Measurements from ENCODE around the gene TMEM120B. TPM values are rescaled to one million over a fixed set of nuclear protein-coding genes. Genes with fewer than 3 reads are reported as not detected.
A peak's percentile ranks its signal among the peaks of the same experiment; 100 is the strongest.

The TMEM120B gene
- total and polyA plus RNA-seq, 9 donors = 10.2 to 28.1 (median 16.3) TPM

DNA sequence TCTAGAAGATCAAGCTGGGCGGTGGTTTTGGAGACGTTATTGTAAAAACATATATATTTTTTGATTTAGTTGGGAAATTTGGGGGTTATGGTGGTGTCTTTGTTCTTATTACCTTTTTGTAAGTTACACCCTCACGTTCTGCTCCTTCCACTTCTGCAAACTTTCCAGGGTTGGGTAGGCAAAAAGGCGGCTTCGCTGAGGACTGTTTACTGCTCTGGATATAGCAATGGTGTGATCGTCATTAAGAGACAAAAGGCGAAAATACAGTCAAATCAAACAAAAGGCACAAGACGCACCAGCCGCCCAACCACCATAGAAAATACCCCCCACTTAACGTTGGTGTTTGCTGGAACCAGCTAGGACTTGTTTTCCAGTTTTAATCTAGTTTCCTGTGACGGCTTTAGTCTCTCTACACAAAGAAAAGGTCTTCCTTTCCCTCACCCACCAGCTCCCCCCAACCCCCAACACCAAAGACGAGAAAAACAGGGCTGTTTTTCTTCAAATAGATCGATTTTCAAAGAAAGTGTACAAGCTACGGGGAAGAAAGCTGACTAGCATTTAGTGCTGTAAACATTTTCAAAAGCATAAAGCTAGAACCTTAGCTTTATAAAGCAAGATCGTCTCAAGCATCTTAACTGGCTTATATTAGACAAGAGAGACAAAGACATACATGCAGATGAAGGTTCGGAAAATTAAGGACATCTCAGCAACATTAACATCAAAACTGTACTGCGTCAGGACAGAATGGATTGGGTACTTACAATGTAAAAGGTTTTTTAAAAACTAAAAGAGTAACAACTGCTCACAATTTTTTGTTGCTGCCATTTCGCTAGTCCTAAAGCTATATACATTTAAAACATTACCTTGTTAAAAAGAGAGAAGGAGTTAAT lies 89.3 kb downstream of the TMEM120B start:
- H3K27me3 ChIP-seq (ENCODE audit: control insufficient read depth, insufficient read depth, low read length) = no peaks in the 10 kb centered on the region
- 2% methylated on average over 5 of the region's 18 CpGs for WGBS (ENCODE audit: insufficient coverage)
- no peaks in the 10 kb centered on the region for H3K9me3 ChIP-seq (replicated peaks; ENCODE audit: control insufficient read depth, low read depth, low read length)
- peaks cover 20% of the 10 kb centered on the region for H3K36me3 ChIP-seq (ENCODE audit: control insufficient read depth, insufficient read depth, low read length)
- peaks cover 54% of the 10 kb centered on the region for H3K4me1 ChIP-seq (ENCODE audit: control insufficient read depth, insufficient read depth, low read length)
- H3K4me3 ChIP-seq (ENCODE audit: low read length) = peak overlapping the region; percentile 79
- H3K27ac ChIP-seq (ENCODE audit: low read length) = peak overlapping the region; percentile 100
- DNase-seq = peak; percentile 44

DNA sequence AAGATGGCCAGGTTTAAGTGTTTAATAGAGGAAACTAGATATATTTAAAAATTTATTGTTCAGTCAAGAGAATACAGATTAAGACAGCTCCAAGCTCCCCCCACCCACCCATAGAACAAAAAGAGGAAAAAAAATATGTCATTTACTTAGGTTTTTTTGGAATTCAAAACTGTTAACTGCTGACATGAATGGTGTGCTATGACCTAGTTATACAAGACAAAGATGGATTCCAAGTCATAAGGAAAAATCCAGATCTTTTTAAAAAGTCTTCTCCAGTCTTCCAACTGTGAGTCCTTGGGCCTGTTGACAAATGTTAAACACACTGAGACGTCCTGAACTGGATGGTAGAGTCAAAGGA lies 89.9 kb downstream of the TMEM120B start:
- WGBS (ENCODE audit: insufficient coverage) = no CpG with 5 or more reads among the region's 1 CpG
- Histone ChIP-seq H3K27me3 (ENCODE audit: control insufficient read depth, insufficient read depth, low read length) (no peaks in the 10 kb centered on the region), H3K4me3 (ENCODE audit: low read length) (peak overlapping the region; percentile 79), H3K4me1 (ENCODE audit: control insufficient read depth, insufficient read depth, low read length) (peaks cover 52% of the 10 kb centered on the region), H3K27ac (ENCODE audit: low read length) (peak overlapping the region; percentile 100), H3K9me3 (replicated peaks; ENCODE audit: control insufficient read depth, low read depth, low read length) (no peaks in the 10 kb centered on the region), H3K36me3 (ENCODE audit: control insufficient read depth, insufficient read depth, low read length) (peaks cover 24% of the 10 kb centered on the region)
- no peak for DNase-seq

DNA sequence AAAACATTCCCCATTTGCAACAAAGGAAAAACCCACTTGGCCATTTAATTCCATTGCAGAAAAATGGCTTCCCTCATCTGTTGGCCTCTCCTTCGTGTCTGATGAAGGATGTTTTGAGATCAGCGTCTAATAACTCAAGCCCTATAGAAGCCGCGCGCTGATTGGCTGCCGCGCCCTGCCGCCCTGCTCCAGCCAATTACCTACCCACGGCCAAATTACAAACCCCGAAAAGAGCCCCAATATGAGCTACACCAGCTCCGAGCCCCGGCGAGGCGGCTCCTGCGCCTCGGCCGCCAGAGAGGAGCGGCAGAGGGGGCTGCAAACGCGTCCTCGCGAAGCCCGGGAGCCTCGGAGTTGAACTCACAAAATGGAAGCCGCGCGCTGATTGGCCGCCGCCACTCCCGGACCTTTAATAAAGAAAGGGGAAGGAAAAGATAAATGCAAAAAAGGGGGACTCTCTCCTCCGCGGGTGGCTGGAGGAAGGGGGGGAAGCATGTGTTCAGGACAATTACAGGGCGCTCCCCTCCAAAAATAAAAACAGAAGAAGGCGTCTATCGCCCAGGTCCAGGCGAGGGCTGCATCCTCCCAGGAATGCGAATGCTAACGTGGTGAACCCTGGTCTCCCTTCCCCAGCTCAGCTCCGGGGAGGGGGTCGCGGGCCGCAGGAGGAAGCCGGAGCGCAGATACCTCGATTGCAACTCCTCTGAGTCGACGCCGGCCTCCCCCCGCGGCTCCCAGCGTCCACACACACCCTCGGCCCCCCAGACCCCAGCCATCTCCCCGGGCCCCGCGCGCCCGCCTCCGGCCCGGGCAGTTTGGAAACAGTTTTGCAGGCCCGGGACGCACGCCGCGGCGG lies 90.5 kb downstream of the TMEM120B start:
- peaks cover 49% of the 10 kb centered on the region for H3K4me1 ChIP-seq (ENCODE audit: control insufficient read depth, insufficient read depth, low read length)
- H3K4me3 ChIP-seq (ENCODE audit: low read length) = peak overlapping the region; percentile 79
- DNase-seq = peak; percentile 98
- H3K9me3 ChIP-seq (replicated peaks; ENCODE audit: control insufficient read depth, low read depth, low read length) = no peaks in the 10 kb centered on the region
- peaks cover 30% of the 10 kb centered on the region for H3K36me3 ChIP-seq (ENCODE audit: control insufficient read depth, insufficient read depth, low read length)
- H3K27me3 ChIP-seq (ENCODE audit: control insufficient read depth, insufficient read depth, low read length) = no peaks in the 10 kb centered on the region
- WGBS (ENCODE audit: insufficient coverage) = 0% methylated on average over 19 of the region's 65 CpGs
- peak overlapping the region; percentile 100 for H3K27ac ChIP-seq (ENCODE audit: low read length)

DNA sequence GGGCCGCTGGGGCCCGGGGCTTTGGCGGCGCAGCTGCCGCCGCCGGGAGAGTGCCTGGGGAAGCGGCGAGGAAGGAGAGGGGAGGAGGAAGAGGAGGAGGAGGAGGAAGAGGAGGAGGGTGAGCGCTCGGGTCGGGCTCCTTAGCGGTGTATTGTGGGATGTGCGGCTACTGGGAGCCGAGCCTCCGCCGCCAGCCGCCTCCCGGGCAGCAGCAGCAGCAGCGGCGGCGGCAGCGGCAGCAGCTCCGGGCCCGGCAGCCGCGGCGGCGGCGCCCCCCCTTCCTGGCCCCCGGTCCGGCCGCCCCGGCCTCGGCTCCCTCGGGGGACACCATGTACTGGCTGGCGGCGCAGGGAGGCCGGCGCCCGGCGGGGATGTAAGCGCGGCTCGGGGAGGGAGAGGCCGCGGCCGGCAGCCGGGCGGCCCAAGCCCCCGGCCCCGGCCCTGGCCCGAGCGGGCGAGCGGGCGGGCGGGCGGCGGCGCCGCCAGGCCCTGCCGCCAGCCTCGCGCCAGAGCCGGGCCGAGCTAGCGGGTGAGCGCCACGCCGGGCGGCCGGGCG lies 91.4 kb downstream of the TMEM120B start, which contains the start of gene SETD1B:
TSS of gene SETD1B (plus strand) at position 149 of the 556 bp plus-strand sequence. CDS start 729 bp downstream, outside the sequence.
- H3K4me1 ChIP-seq (ENCODE audit: control insufficient read depth, insufficient read depth, low read length) = peaks cover 40% of the 10 kb centered on the region
- peak; percentile 76 for DNase-seq

DNA sequence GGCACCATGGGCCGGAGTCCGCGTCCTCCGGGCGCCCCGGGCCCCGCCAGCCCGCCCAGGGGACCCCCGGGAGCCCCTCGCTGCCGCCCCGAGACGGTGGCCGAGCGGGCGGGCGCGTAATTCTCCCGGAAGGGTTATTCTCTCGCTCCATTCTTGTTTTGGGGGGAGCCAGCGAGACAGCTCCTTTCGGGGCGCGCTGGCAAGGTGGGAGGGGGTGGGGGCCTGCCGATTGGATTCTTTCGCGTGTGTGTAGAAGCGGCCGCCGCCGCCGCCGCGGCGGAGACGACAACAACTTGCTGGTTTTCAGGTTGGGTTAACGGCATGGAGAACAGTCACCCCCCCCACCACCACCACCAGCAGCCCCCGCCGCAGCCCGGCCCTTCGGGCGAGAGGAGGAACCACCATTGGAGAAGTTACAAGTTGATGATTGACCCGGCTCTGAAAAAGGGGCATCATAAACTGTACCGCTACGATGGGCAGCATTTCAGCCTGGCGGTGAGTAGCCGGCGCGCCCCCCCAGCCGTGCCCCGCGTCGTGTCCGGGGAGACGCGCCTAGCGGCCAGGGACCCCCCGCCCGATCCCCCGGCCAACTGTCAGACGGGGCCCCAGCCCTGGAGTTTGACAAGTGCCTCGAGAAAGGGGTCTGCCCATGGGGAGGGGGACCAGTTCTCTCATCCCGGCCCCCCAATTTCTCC lies 92.0 kb downstream of the TMEM120B start:
- 0% methylated on average over 31 of the region's 63 CpGs for WGBS (ENCODE audit: insufficient coverage)
- peaks cover 35% of the 10 kb centered on the region for H3K4me1 ChIP-seq (ENCODE audit: control insufficient read depth, insufficient read depth, low read length)
- peak overlapping the region; percentile 75 for H3K4me3 ChIP-seq (ENCODE audit: low read length)
- H3K9me3 ChIP-seq (replicated peaks; ENCODE audit: control insufficient read depth, low read depth, low read length) = no peaks in the 10 kb centered on the region
- DNase-seq = peak; percentile 51
- H3K36me3 ChIP-seq (ENCODE audit: control insufficient read depth, insufficient read depth, low read length) = peaks cover 35% of the 10 kb centered on the region
- H3K27me3 ChIP-seq (ENCODE audit: control insufficient read depth, insufficient read depth, low read length) = no peaks in the 10 kb centered on the region
- H3K27ac ChIP-seq (ENCODE audit: low read length) = peak overlapping the region; percentile 91

More for the DNA sequence above, 91.4 kb downstream of the TMEM120B start, which contains the start of gene SETD1B:
- Histone ChIP-seq H3K4me3 (ENCODE audit: low read length) (peak within 1 kb of the TSS; percentile 79), H3K27ac (ENCODE audit: low read length) (peak within 1 kb of the TSS; percentile 100), H3K9me3 (replicated peaks; ENCODE audit: control insufficient read depth, low read depth, low read length) (no peaks in the 10 kb centered on the region), H3K27me3 (ENCODE audit: control insufficient read depth, insufficient read depth, low read length) (no peaks in the 10 kb centered on the region), H3K36me3 (ENCODE audit: control insufficient read depth, insufficient read depth, low read length) (peaks cover 30% of the 10 kb centered on the region)
- WGBS (ENCODE audit: insufficient coverage) = under 1% methylated on average over 73 of the region's 74 CpGs

DNA sequence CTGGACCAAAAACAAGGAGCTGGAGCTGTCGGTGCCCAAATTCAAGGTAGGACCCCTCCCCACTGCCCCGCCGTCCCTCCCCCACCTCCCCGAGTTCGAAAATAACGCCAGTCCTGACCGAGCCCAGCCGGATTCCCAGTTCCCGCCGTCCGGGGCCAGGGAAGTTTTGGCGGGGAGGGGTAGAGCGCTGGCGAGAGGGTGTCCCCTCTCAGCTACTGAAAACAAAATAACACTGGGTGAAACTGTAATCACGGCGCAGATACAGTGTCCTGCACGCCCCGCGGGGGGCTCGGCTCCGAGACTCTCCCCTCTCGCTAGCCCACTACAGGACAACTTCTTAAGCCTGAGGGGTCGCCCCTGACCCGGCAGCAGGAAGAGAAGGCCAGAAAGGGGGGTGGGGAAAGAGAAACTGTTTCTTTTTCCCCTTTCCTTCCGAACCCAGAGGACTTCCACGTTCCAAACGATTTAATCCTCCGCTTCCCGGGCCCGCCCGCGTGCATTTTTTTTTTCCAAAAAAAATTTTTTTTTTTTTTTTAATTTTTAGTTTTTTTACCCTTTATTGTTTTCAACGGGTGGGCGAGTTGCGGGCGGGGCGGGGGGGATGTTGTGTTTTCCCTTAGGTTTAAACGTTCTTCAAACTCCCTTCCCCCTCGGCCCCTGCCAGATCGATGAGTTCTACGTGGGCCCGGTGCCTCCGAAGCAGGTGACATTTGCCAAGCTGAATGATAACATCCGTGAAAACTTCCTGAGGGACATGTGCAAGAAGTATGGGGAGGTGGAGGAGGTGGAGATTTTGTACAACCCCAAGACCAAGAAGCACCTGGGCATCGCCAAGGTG lies 92.8 kb downstream of the TMEM120B start:
- Histone ChIP-seq H3K4me3 (ENCODE audit: low read length) (peak overlapping the region; percentile 75), H3K4me1 (ENCODE audit: control insufficient read depth, insufficient read depth, low read length) (peaks cover 32% of the 10 kb centered on the region), H3K9me3 (replicated peaks; ENCODE audit: control insufficient read depth, low read depth, low read length) (no peaks in the 10 kb centered on the region), H3K36me3 (ENCODE audit: control insufficient read depth, insufficient read depth, low read length) (peaks cover 43% of the 10 kb centered on the region), H3K27ac (ENCODE audit: low read length) (peak overlapping the region; percentile 91), H3K27me3 (ENCODE audit: control insufficient read depth, insufficient read depth, low read length) (no peaks in the 10 kb centered on the region)
- WGBS (ENCODE audit: insufficient coverage) = 0% methylated on average over 3 of the region's 45 CpGs
- peak; percentile 74 for DNase-seq

DNA sequence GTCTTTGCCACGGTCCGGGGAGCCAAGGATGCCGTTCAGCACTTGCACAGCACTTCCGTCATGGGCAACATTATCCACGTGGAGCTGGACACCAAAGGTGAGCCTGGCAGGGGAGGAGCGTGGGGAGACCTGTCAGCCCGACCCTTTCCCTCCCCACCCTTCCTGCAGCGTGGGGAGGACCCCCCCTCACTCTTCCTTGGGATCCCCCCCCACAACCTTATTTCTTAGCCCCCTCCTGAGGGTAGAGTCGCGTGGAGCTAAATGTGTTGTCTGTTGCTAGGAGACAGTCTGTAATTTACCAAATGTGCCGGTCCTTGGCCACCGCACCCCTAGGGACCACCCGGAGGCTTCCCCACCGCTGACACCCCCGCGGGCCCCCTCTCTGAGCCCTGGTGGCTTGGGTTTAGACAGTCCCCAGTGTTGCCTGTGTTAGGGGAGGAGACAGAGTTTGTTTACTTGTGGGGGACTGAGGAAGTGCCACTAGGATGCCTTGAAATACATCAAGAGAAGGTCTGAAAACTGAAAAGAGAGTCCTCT lies 93.5 kb downstream of the TMEM120B start:
- peaks cover 37% of the 10 kb centered on the region for H3K4me1 ChIP-seq (ENCODE audit: control insufficient read depth, insufficient read depth, low read length)
- no peak overlapping the region for H3K27ac ChIP-seq (ENCODE audit: low read length)
- no peaks in the 10 kb centered on the region for H3K9me3 ChIP-seq (replicated peaks; ENCODE audit: control insufficient read depth, low read depth, low read length)
- 5% methylated on average over 10 of the region's 16 CpGs for WGBS (ENCODE audit: insufficient coverage)
- H3K4me3 ChIP-seq (ENCODE audit: low read length) = peak overlapping the region; percentile 75
- peaks cover 50% of the 10 kb centered on the region for H3K36me3 ChIP-seq (ENCODE audit: control insufficient read depth, insufficient read depth, low read length)
- H3K27me3 ChIP-seq (ENCODE audit: control insufficient read depth, insufficient read depth, low read length) = no peaks in the 10 kb centered on the region
- no peak for DNase-seq

DNA sequence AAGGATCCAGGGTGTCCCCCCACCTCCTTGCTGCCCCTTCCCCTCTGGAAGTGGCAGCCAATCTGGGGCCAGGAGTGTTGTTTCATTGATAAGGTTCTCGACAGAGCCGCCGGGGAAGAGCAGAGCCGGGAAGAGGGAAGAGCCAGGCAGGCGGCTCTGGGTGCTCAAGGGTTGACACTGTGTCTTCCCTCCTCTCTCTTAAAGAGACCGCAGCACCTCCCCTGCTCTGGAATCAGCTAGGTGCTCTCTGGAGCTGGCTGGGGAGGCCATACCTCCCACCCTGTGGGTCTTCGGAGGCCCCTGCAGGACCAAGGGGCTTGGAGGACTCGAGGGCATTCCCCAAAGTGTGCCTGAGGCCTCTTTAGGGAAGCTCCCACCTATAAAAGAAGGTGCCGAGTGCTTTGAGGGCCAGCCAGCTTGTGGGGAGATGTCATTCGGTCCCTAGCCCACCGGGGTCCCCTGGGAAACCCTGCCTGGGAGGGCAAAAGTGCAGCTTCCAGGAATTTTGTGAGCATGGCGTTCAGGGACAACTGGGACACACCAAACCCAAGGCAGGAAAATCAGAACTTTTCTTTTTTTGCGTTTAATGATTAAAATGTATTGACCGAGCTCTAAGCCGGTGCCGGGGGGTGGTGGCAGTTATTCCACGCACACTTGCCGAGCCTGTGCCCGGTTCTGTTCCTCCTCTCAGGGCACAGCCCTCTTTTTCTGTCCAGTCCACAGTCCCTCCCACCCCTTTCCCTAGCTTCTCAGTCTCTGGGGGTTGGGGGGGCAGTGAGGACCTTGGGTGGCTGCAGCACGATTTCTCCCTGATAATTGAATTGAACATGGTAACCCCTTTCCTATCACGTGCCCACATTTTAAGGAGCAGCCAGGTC lies 94.2 kb downstream of the TMEM120B start:
- no peak overlapping the region for H3K27ac ChIP-seq (ENCODE audit: low read length)
- H3K4me1 ChIP-seq (ENCODE audit: control insufficient read depth, insufficient read depth, low read length) = peaks cover 37% of the 10 kb centered on the region
- H3K36me3 ChIP-seq (ENCODE audit: control insufficient read depth, insufficient read depth, low read length) = peaks cover 54% of the 10 kb centered on the region
- peak; percentile 50 for DNase-seq
- no peaks in the 10 kb centered on the region for H3K9me3 ChIP-seq (replicated peaks; ENCODE audit: control insufficient read depth, low read depth, low read length)
- WGBS (ENCODE audit: insufficient coverage) = 20% methylated on average over 3 of the region's 21 CpGs
- H3K4me3 ChIP-seq (ENCODE audit: low read length) = peak overlapping the region; percentile 75
- H3K27me3 ChIP-seq (ENCODE audit: control insufficient read depth, insufficient read depth, low read length) = no peaks in the 10 kb centered on the region

Data from muscle of leg (tissue), 11 donors.